ENCODE data around the gene CHN1.

DNA sequence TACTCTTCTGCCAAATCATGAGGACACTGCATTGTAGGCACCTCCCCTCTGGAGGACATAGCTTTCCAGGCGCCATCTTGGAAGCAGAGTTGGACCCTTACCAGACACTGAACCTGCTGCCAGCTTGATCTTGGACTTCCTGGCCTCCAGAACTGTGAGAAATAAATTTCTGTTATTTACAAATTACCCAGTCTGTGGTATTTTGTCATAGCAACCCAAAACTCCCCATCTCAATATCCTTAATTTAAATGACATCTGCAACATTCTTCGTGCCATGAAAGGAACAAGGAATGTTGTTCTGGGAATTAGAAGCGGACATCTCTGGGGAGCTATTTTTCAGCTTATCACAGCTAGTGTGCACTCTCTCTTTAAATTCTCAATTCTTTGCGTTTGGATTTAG is 183.6 kb downstream of the CHN1 start:
- TF ChIP-seq, protein P1, sequence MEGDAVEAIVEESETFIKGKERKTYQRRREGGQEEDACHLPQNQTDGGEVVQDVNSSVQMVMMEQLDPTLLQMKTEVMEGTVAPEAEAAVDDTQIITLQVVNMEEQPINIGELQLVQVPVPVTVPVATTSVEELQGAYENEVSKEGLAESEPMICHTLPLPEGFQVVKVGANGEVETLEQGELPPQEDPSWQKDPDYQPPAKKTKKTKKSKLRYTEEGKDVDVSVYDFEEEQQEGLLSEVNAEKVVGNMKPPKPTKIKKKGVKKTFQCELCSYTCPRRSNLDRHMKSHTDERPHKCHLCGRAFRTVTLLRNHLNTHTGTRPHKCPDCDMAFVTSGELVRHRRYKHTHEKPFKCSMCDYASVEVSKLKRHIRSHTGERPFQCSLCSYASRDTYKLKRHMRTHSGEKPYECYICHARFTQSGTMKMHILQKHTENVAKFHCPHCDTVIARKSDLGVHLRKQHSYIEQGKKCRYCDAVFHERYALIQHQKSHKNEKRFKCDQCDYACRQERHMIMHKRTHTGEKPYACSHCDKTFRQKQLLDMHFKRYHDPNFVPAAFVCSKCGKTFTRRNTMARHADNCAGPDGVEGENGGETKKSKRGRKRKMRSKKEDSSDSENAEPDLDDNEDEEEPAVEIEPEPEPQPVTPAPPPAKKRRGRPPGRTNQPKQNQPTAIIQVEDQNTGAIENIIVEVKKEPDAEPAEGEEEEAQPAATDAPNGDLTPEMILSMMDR (IDR thresholded peaks at IDR 0.05 in 4 of 5, conservative IDR thresholded peaks at IDR 0.05 in 1 of 5): no peak
- no peak for TF ChIP-seq POLR2A (IDR thresholded peaks at IDR 0.05)

All from gastrocnemius medialis (tissue), 4 donors.